Measurements from ENCODE around the gene TIAM1. TPM values are rescaled to one million over a fixed set of nuclear protein-coding genes. Genes with fewer than 3 reads are reported as not detected.

TIAM1 gene
- total RNA-seq, 1 donor from 2014 or later, result 8.4 TPM

- no peak for DNase-seq (ENCODE audit: low read depth)
- TF ChIP-seq, protein P1, sequence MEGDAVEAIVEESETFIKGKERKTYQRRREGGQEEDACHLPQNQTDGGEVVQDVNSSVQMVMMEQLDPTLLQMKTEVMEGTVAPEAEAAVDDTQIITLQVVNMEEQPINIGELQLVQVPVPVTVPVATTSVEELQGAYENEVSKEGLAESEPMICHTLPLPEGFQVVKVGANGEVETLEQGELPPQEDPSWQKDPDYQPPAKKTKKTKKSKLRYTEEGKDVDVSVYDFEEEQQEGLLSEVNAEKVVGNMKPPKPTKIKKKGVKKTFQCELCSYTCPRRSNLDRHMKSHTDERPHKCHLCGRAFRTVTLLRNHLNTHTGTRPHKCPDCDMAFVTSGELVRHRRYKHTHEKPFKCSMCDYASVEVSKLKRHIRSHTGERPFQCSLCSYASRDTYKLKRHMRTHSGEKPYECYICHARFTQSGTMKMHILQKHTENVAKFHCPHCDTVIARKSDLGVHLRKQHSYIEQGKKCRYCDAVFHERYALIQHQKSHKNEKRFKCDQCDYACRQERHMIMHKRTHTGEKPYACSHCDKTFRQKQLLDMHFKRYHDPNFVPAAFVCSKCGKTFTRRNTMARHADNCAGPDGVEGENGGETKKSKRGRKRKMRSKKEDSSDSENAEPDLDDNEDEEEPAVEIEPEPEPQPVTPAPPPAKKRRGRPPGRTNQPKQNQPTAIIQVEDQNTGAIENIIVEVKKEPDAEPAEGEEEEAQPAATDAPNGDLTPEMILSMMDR (IDR thresholded peaks at IDR 0.05; ENCODE audit: insufficient read depth, low read length, severe bottlenecking), result no peak
- Histone ChIP-seq H3K36me3 (ENCODE audit: control insufficient read depth, insufficient read depth, low read length) (no peaks in the 10 kb centered on the region), H3K4me3 (ENCODE audit: low read depth, low read length) (no peak overlapping the region), H3K27me3 (ENCODE audit: control insufficient read depth, insufficient read depth, low read length) (no peaks in the 10 kb centered on the region)
- no peak for FAIRE-seq
Observed at GRCh38 chr21:31110430-31110829, 233.6 kb downstream of the TIAM1 start.

DNA sequence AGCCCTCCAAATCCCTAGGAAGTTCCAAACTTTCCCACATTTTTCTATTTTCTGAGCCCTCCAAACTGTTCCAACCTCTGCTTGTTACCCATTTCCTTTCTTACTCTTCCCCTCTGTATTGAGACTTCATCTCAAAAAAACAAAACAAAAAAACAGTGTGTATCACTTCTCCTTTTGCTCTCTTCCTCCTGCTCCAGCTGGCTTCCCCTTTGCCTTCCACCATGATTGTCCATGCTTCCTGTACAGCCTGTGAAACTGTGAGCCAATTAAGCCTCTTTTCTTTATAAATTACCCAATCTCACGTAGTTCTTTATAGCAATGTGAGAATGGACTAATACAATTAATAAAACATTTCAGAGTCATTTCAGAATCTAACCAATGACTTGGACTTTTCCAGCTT is 236.2 kb downstream of the TIAM1 start:
- H3K4me3 ChIP-seq (ENCODE audit: low read depth, low read length), result no peak overlapping the region
- DNase-seq (ENCODE audit: low read depth) (no peak), FAIRE-seq (no peak)
- TF ChIP-seq, protein P1 (IDR thresholded peaks at IDR 0.05; ENCODE audit: insufficient read depth, low read length, severe bottlenecking), result no peak
- H3K36me3 ChIP-seq (ENCODE audit: control insufficient read depth, insufficient read depth, low read length), result no peaks in the 10 kb centered on the region
- no peaks in the 10 kb centered on the region for H3K27me3 ChIP-seq (ENCODE audit: control insufficient read depth, insufficient read depth, low read length)

GRCh38 chr21:31107176-31107785 is 236.8 kb downstream of the TIAM1 start:
- TF ChIP-seq, protein P1 (IDR thresholded peaks at IDR 0.05; ENCODE audit: insufficient read depth, low read length, severe bottlenecking), result no peak
- Histone ChIP-seq H3K36me3 (ENCODE audit: control insufficient read depth, insufficient read depth, low read length) (no peaks in the 10 kb centered on the region), H3K27me3 (ENCODE audit: control insufficient read depth, insufficient read depth, low read length) (no peaks in the 10 kb centered on the region), H3K4me3 (ENCODE audit: low read depth, low read length) (no peak overlapping the region)
- FAIRE-seq (no peak), DNase-seq (ENCODE audit: low read depth) (no peak)

DNA sequence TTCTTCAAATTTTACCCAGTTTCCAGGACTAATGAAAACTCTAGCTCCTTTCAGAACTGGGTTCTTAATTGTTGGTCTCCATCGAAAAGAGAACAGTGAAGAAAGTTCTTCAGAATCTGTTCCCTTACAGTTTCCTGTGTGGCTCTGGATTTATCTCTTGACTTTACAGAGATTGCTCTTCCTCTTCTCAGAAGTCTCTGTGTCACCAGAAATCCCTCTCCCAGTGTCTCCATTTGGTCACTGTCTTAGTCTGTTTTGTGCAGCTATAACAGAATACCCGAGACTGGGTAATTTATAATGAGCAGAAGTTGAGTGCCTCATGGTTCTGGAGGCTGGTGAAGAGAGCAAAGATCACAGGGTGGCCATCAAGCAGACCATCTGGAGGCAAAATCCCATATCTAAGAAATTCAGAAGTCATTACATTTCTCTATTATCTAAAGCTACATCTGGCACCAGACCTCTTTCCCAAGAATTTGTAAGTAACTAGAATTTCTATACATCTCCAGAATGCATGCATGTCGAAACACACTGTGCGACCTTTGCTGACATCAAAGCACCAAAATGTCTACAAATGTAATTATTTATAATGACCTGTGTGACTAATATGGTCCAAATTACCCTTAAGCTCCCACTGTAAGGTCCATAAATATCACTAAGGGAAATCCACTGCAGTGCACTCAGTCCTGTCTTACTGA is 240.3 kb downstream of the TIAM1 start:
- no peak for DNase-seq (ENCODE audit: low read depth)
- Histone ChIP-seq H3K27me3 (ENCODE audit: control insufficient read depth, insufficient read depth, low read length) (no peaks in the 10 kb centered on the region), H3K4me3 (ENCODE audit: low read depth, low read length) (no peak overlapping the region), H3K36me3 (ENCODE audit: control insufficient read depth, insufficient read depth, low read length) (no peaks in the 10 kb centered on the region)
- TF ChIP-seq, protein P1 (IDR thresholded peaks at IDR 0.05; ENCODE audit: insufficient read depth, low read length, severe bottlenecking), result no peak
- no peak for FAIRE-seq

GRCh38 chr21:31103163-31103562 is 240.9 kb downstream of the TIAM1 start:
- FAIRE-seq (no peak), DNase-seq (ENCODE audit: low read depth) (no peak)
- H3K36me3 ChIP-seq (ENCODE audit: control insufficient read depth, insufficient read depth, low read length), result no peaks in the 10 kb centered on the region
- TF ChIP-seq, protein P1 (IDR thresholded peaks at IDR 0.05; ENCODE audit: insufficient read depth, low read length, severe bottlenecking), result no peak
- no peak overlapping the region for H3K4me3 ChIP-seq (ENCODE audit: low read depth, low read length)
- H3K27me3 ChIP-seq (ENCODE audit: control insufficient read depth, insufficient read depth, low read length), result no peaks in the 10 kb centered on the region

Data from bronchial epithelial cell (primary cell).